GM12864 (cell line): ENCODE measurements around the gene HERC2.
"Not testable (repeated sequence)": the region's sequence is repeated elsewhere in the genome, so short reads cannot be mapped to it uniquely, and the experiment has no call there.

ENCODE experiments used
- DNase-seq: peaks from one replicate; pipeline ENCODE4 v3.0.0-alpha.2; 2011; ENCODE audit warnings: low read depth
- H3K4me3 ChIP-seq: 2 replicates; pipeline ENCODE4 v1.5.1; 2011; ENCODE audit warnings: mild to moderate bottlenecking, low read depth, low read length, control low read depth

Gene HERC2, protein sequence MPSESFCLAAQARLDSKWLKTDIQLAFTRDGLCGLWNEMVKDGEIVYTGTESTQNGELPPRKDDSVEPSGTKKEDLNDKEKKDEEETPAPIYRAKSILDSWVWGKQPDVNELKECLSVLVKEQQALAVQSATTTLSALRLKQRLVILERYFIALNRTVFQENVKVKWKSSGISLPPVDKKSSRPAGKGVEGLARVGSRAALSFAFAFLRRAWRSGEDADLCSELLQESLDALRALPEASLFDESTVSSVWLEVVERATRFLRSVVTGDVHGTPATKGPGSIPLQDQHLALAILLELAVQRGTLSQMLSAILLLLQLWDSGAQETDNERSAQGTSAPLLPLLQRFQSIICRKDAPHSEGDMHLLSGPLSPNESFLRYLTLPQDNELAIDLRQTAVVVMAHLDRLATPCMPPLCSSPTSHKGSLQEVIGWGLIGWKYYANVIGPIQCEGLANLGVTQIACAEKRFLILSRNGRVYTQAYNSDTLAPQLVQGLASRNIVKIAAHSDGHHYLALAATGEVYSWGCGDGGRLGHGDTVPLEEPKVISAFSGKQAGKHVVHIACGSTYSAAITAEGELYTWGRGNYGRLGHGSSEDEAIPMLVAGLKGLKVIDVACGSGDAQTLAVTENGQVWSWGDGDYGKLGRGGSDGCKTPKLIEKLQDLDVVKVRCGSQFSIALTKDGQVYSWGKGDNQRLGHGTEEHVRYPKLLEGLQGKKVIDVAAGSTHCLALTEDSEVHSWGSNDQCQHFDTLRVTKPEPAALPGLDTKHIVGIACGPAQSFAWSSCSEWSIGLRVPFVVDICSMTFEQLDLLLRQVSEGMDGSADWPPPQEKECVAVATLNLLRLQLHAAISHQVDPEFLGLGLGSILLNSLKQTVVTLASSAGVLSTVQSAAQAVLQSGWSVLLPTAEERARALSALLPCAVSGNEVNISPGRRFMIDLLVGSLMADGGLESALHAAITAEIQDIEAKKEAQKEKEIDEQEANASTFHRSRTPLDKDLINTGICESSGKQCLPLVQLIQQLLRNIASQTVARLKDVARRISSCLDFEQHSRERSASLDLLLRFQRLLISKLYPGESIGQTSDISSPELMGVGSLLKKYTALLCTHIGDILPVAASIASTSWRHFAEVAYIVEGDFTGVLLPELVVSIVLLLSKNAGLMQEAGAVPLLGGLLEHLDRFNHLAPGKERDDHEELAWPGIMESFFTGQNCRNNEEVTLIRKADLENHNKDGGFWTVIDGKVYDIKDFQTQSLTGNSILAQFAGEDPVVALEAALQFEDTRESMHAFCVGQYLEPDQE (N-terminal part only)

GRCh38 chr15:28322129-28322588, at the start of gene HERC2:
TSS of gene HERC2 (minus strand) at chr15:28322179. CDS start at chr15:28321433, 746 bp downstream.
- peak within 1 kb of the TSS; percentile 45 for H3K4me3 ChIP-seq
- DNase-seq, result not testable (repeated sequence)

GRCh38 chr15:28365502-28365901, 43.5 kb upstream of the HERC2 start:
- H3K4me3 ChIP-seq, DNase-seq: not testable (repeated sequence)

DNA sequence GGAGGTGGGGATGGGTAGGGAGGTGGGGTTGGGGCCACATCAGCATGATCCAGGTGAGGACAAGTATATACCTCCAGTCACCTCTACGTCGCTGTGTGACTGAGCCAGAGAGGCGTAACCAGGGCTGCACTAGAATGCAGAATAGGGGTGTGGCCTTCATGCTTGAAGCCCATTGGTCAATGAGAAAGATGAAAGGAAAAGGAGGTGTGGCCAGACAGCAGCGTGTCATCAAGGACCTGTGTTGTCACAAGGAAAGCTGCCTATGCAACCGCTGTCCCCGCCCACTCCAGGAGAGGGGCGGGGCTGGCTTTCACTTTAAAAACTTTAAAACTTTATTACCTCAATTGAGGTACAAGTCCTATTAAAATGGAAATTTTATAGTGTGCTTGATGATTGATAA, 36.0 kb upstream of the HERC2 start, which contains the start of gene GOLGA6L24:
TSS of gene GOLGA6L24 (minus strand) at position 101 of the 400 bp plus-strand sequence. CDS start at position 40, 61 bp downstream.
- not testable (repeated sequence) for H3K4me3 ChIP-seq, DNase-seq

- H3K4me3 ChIP-seq, result peak overlapping the region; percentile 45
- not testable (repeated sequence) for DNase-seq
These were observed 461 bp downstream of the HERC2 start for GRCh38 chr15:28321358-28322078.

GRCh38 chr15:28319725-28320124, 2.3 kb downstream of the HERC2 start:
- H3K4me3 ChIP-seq, result not testable (repeated sequence)

DNA sequence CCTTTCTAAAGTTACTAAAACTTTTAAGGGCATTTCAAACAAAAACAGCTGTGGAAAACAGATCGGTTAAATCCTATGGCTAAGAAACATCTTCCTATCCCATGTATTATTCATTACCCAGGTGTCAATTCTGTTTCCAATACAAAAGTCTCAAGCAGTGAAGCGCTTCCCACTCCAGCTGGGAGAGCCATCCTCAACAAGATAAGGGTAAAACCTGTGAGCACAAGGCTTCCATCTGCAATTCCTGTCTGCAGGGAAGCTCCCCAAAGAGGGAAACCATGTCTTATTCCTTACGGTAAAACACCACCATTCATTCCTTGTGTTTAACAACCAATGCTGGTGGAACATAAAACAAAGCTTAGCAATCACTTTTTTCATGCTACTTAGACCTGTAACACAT, 3.2 kb downstream of the HERC2 start:
- not testable (repeated sequence) for H3K4me3 ChIP-seq, DNase-seq

More at GRCh38 chr15:28319725-28320124, 2.3 kb downstream of the HERC2 start:
- not testable (repeated sequence) for DNase-seq

- H3K4me3 ChIP-seq, DNase-seq: not testable (repeated sequence)
These were observed 3.9 kb downstream of the HERC2 start for GRCh38 chr15:28318122-28318521.

DNA sequence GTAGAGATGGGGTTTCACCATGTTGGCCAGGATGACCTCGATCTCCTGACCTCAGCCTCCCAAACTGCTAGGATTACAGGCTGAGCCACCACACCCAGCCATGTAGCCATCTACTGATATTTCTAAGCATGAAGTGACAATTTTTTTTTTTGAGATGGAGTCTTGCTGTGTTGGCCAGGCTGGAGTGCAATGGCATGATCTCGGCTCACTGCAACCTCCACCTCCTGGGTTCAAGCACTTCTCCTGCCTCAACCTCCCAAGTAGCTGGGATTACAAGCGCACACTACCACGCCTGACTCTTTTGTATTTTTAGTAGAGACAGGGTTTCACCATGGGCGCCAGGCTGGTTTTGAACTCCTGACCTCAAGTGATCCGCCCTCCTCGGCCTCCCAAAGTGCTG, 5.0 kb downstream of the HERC2 start:
- H3K4me3 ChIP-seq, DNase-seq: not testable (repeated sequence)

DNA sequence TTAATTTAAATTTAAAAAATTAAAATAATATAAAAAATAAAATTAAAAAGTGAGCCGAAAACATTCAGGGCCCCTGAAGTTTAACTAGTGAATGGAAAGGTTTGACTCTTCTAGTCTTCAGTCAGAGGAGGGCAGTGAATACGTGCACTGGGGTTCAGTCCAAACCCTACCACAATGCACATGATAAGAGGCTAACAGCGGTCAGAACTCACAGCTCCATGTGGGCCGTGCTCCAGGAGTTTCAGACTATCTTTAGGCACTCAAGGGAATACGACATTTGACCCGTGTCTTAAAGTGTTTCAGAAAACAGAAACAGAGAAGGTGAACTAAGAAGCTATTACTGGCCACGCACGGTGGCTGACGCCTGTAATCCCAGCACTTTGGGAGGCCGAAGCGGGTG, 11.5 kb downstream of the HERC2 start:
- H3K4me3 ChIP-seq, DNase-seq: not testable (repeated sequence)

GRCh38 chr15:28308718-28309117, 13.3 kb downstream of the HERC2 start:
- not testable (repeated sequence) for H3K4me3 ChIP-seq, DNase-seq

DNA sequence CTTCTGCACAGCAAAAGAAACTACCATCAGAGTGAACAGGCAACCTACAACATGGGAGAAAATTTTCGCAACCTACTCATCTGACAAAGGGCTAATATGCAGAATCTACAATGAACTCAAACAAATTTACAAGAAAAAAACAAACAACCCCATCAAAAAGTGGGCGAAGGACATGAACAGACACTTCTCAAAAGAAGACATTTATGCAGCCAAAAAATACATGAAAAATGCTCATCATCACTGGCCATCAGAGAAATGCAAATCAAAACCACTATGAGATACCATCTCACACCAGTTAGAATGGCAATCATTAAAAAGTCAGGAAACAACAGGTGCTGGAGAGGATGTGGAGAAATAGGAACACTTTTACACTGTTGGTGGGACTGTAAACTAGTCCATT, 16.3 kb downstream of the HERC2 start:
- not testable (repeated sequence) for H3K4me3 ChIP-seq, DNase-seq

GRCh38 chr15:28297434-28297833, 24.5 kb downstream of the HERC2 start:
- not testable (repeated sequence) for DNase-seq, H3K4me3 ChIP-seq

- DNase-seq, H3K4me3 ChIP-seq: not testable (repeated sequence)
These were observed 25.2 kb downstream of the HERC2 start for GRCh38 chr15:28296814-28297213.

DNA sequence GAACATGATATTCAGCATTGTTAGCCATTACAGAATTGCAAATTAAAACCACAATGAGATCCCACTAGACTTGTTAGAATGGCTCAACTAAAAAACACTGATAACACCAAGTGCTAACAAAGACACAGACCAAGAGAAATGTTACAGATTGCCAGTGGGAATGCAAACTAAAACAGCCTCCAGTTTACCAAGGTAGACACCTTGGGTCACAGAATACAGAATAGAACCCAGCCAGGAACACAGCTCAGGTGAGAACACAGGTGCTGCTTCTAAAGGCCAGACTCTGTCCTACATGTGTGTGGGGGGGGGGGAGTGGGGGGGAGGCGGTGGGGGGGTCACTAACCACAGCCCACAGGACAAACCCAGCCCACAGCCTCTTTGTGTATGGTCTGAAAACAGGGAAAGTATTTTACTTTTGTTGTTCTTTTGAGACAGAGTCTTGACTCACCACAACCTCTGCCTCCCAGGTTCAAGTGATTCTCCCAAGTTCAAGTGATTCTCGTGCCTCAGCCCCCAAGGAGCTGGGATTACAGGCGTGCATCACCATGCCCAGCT, 26.9 kb downstream of the HERC2 start:
- H3K4me3 ChIP-seq, DNase-seq: not testable (repeated sequence)

GRCh38 chr15:28294560-28294959, 27.4 kb downstream of the HERC2 start:
- DNase-seq, H3K4me3 ChIP-seq: not testable (repeated sequence)
